OCI-LY7 (cell line): ENCODE results near the gene WNT7A.

Experiments used
- CTCF ChIP-seq: fragments of 200-600 bp; sonication (generic); conservative IDR thresholded peaks from 2 replicates; pipeline ENCODE4 v1.5.1; 2014; ENCODE audit warnings: mild to moderate bottlenecking, antibody characterized with exemption, low read length, moderate library complexity, mixed read lengths
- EZH2phosphoT487 ChIP-seq: fragments of 200-600 bp; sonication (generic); IDR thresholded peaks from 2 replicates; pipeline ENCODE4 v1.6.1; 2018; ENCODE audit warnings: low read depth, borderline replicate concordance, mild to moderate bottlenecking, mixed run types, antibody characterized with exemption, low read length, moderate library complexity, mixed read lengths

GRCh38 chr3:13856006-13856405, 23.9 kb downstream of the WNT7A start:
- TF ChIP-seq CTCF (no peak), EZH2phosphoT487 (no peak)
